ENCODE measurements around the gene LYRM4.
A peak's percentile ranks its signal among the peaks of the same experiment; 100 is the strongest.

LYRM4 gene

GRCh38 chr6:5279891-5280338 lies 19.2 kb upstream of the LYRM4 start:
- no peak for DNase-seq

- no peak for DNase-seq
These were observed 17.9 kb upstream of the LYRM4 start for GRCh38 chr6:5278565-5279120.

GRCh38 chr6:5278047-5278446 lies 17.3 kb upstream of the LYRM4 start:
- DNase-seq: no peak

- no peak for DNase-seq
These were observed 16.8 kb upstream of the LYRM4 start for GRCh38 chr6:5277589-5277988.

- no peak for DNase-seq
These were observed 15.8 kb upstream of the LYRM4 start for GRCh38 chr6:5276581-5276980.

GRCh38 chr6:5275497-5275896 lies 14.7 kb upstream of the LYRM4 start:
- DNase-seq: no peak

GRCh38 chr6:5274231-5274630 lies 13.5 kb upstream of the LYRM4 start:
- no peak for DNase-seq

- no peak for DNase-seq
These were observed 11.2 kb upstream of the LYRM4 start for GRCh38 chr6:5271926-5272325.

GRCh38 chr6:5270093-5270680 lies 9.4 kb upstream of the LYRM4 start:
- DNase-seq: no peak

- DNase-seq: no peak
These were observed 5.7 kb upstream of the LYRM4 start for GRCh38 chr6:5266423-5266822.

GRCh38 chr6:5261545-5262109 lies 877 bp upstream of the LYRM4 start:
- DNase-seq: no peak

GRCh38 chr6:5260111-5260620 lies 584 bp downstream of the LYRM4 start:
- DNase-seq: peak; percentile 81 to 86

GRCh38 chr6:5259428-5259827 lies 1.3 kb downstream of the LYRM4 start:
- no peak for DNase-seq

GRCh38 chr6:5257400-5257799 lies 3.4 kb downstream of the LYRM4 start:
- DNase-seq: no peak

- DNase-seq: no peak
These were observed 3.8 kb downstream of the LYRM4 start for GRCh38 chr6:5256952-5257351.

- DNase-seq: peak; percentile 3 to 42
These were observed 9.8 kb downstream of the LYRM4 start for GRCh38 chr6:5250911-5251310.

- DNase-seq: no peak
These were observed 10.3 kb downstream of the LYRM4 start for GRCh38 chr6:5250451-5250850.

- no peak for DNase-seq
These were observed 11.2 kb downstream of the LYRM4 start for GRCh38 chr6:5249451-5250122.

- no peak for DNase-seq
These were observed 12.2 kb downstream of the LYRM4 start for GRCh38 chr6:5248302-5249098.

GRCh38 chr6:5247201-5247600 lies 13.5 kb downstream of the LYRM4 start:
- no peak for DNase-seq

- DNase-seq: no peak
These were observed 14.3 kb downstream of the LYRM4 start for GRCh38 chr6:5246141-5247097.

- DNase-seq: no peak
These were observed 17.7 kb downstream of the LYRM4 start for GRCh38 chr6:5243069-5243468.

Measured in AML-193 (cell line).